ENCODE measurements around the gene CEP63. TPM values are rescaled to one million over a fixed set of nuclear protein-coding genes. Genes with fewer than 3 reads are reported as not detected.
A peak's percentile ranks its signal among the peaks of the same experiment; 100 is the strongest.

Gene CEP63
- total and polyA plus RNA-seq, 4 donors, result 28.0 to 32.7 (median 29.7) TPM

- intact Hi-C loops (cut with DNase I), result loop anchor here (5.0 to 10.0 kb wide), 5 partner anchors 41 to 1296 kb away; no protein-coding TSS in a partner anchor
- DNase-seq, result peak in 1 of 2 donors; percentile 71
- no peaks in the 10 kb centered on the region for H3K4me1 ChIP-seq (ENCODE audit: control insufficient read depth in 1 of 2, insufficient read depth in 2 of 2, low read length in 2 of 2)
Observed at GRCh38 chr3:134601539-134602439, 115.9 kb downstream of the CEP63 start.

GRCh38 chr3:134602440-134602814, 116.6 kb downstream of the CEP63 start:
- 60 to 67% methylated on average over 6 of the region's 6 CpGs for WGBS, 2 donors
- Histone ChIP-seq H3K27ac (ENCODE audit: low read depth in 1 of 2, low read length in 2 of 2) (no peak overlapping the region), H3K27me3 (ENCODE audit: control insufficient read depth in 1 of 2, insufficient read depth in 2 of 2, low read length in 1 of 2) (no peaks in the 10 kb centered on the region), H3K9me3 (ENCODE audit: control insufficient read depth, low read length) (no peaks in the 10 kb centered on the region), H3K4me3 (ENCODE audit: low read length in 2 of 2) (no peak overlapping the region), H3K4me1 (ENCODE audit: control insufficient read depth in 1 of 2, insufficient read depth in 2 of 2, low read length in 2 of 2) (no peaks in the 10 kb centered on the region), H3K36me3 (ENCODE audit: control insufficient read depth in 1 of 2, insufficient read depth in 2 of 2, low read length in 1 of 2) (no peaks in the 10 kb centered on the region)
- intact Hi-C loops (cut with DNase I), result loop anchor here (5.0 to 10.0 kb wide), 5 partner anchors 40 to 1295 kb away; no protein-coding TSS in a partner anchor
- no peak for ATAC-seq (ENCODE audit: low FRiP score)
- DNase-seq, result no peak

More at GRCh38 chr3:134601539-134602439, 115.9 kb downstream of the CEP63 start:
- no peak overlapping the region for H3K27ac ChIP-seq (ENCODE audit: low read depth in 1 of 2, low read length in 2 of 2)
- no peaks in the 10 kb centered on the region for H3K27me3 ChIP-seq (ENCODE audit: control insufficient read depth in 1 of 2, insufficient read depth in 2 of 2, low read length in 1 of 2)
- H3K4me3 ChIP-seq (ENCODE audit: low read length in 2 of 2), result no peak overlapping the region
- no peaks in the 10 kb centered on the region for H3K9me3 ChIP-seq (ENCODE audit: control insufficient read depth, low read length)
- no peaks in the 10 kb centered on the region for H3K36me3 ChIP-seq (ENCODE audit: control insufficient read depth in 1 of 2, insufficient read depth in 2 of 2, low read length in 1 of 2)
- ATAC-seq (ENCODE audit: low FRiP score), result peak; percentile 41
- 49 to 51% methylated on average over 19 of the region's 19 CpGs for WGBS, 2 donors

DNA sequence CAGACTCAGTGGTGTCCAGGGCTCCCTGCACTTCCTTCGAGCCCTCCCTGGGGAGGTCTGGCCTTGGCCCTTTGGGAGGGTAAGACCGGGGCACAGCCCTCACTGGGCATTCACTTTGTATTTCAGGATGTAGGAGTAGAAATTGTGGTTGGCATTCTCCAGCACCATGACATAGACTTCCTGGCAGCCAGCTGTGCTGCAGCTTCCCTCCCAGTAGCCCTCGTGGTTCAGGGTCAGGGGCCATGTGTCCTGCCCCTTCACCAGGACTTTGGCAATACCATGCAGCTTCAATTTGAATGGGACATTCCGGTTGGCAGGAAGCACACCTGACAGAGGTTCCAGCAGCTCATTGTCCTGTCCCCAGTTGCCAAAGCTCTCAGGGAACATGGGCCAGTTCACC, 117.6 kb downstream of the CEP63 start:
- 67 to 72% methylated on average over 4 of the region's 4 CpGs for WGBS, 2 donors
- DNase-seq (no peak), ATAC-seq (ENCODE audit: low FRiP score) (no peak)
- intact Hi-C loops (cut with DNase I), result loop anchor here (5.0 to 10.0 kb wide), 5 partner anchors 39 to 1294 kb away; no protein-coding TSS in a partner anchor
- no peak overlapping the region for H3K4me3 ChIP-seq (ENCODE audit: low read length in 2 of 2)
- no peaks in the 10 kb centered on the region for H3K27me3 ChIP-seq (ENCODE audit: control insufficient read depth in 1 of 2, insufficient read depth in 2 of 2, low read length in 1 of 2)
- no peaks in the 10 kb centered on the region for H3K4me1 ChIP-seq (ENCODE audit: control insufficient read depth in 1 of 2, insufficient read depth in 2 of 2, low read length in 2 of 2)
- H3K27ac ChIP-seq (ENCODE audit: low read depth in 1 of 2, low read length in 2 of 2), result no peak overlapping the region
- no peaks in the 10 kb centered on the region for H3K36me3 ChIP-seq (ENCODE audit: control insufficient read depth in 1 of 2, insufficient read depth in 2 of 2, low read length in 1 of 2)
- H3K9me3 ChIP-seq (ENCODE audit: control insufficient read depth, low read length), result no peaks in the 10 kb centered on the region

DNA sequence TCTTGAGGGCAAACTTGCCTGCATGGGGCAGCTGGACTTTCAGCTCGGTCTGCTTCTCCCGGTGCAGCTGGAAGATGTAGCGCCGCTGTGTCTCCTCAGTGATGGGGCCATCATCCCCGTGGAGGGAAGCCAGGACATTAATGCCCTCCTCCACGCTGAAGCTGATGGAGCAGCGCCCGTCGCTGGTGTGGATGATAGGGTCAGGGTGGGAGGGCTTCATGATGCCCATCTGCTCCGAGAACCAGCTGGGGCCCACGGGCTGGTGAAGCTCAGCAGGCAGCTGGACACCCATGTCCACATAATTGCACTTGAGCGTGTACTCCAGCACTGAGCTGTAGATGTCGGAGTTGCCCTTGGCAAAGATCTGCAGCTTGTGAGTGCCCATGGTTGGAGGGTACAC, 118.1 kb downstream of the CEP63 start:
- no peak overlapping the region for H3K4me3 ChIP-seq (ENCODE audit: low read length in 2 of 2)
- H3K27me3 ChIP-seq (ENCODE audit: control insufficient read depth in 1 of 2, insufficient read depth in 2 of 2, low read length in 1 of 2), result no peaks in the 10 kb centered on the region
- 93 to 95% methylated on average over 13 of the region's 13 CpGs for WGBS, 2 donors
- no peaks in the 10 kb centered on the region for H3K9me3 ChIP-seq (ENCODE audit: control insufficient read depth, low read length)
- no peaks in the 10 kb centered on the region for H3K4me1 ChIP-seq (ENCODE audit: control insufficient read depth in 1 of 2, insufficient read depth in 2 of 2, low read length in 2 of 2)
- H3K36me3 ChIP-seq (ENCODE audit: control insufficient read depth in 1 of 2, insufficient read depth in 2 of 2, low read length in 1 of 2), result no peaks in the 10 kb centered on the region
- no peak for ATAC-seq (ENCODE audit: low FRiP score)
- intact Hi-C loops (cut with DNase I), result loop anchor here (5.0 to 10.0 kb wide), 5 partner anchors 38 to 1293 kb away; no protein-coding TSS in a partner anchor
- no peak for DNase-seq
- no peak overlapping the region for H3K27ac ChIP-seq (ENCODE audit: low read depth in 1 of 2, low read length in 2 of 2)

GRCh38 chr3:134605556-134605955, 119.7 kb downstream of the CEP63 start:
- WGBS, 2 donors, result 86% methylated on average over 6 of the region's 6 CpGs
- H3K9me3 ChIP-seq (ENCODE audit: control insufficient read depth, low read length), result no peaks in the 10 kb centered on the region
- no peak overlapping the region for H3K4me3 ChIP-seq (ENCODE audit: low read length in 2 of 2)
- DNase-seq (peak in 1 of 2 donors; percentile 66), ATAC-seq (ENCODE audit: low FRiP score) (no peak)
- intact Hi-C loops (cut with DNase I), result loop anchor here in 1 of 2 donors (10.0 kb wide), 1 partner anchor 1289 kb away; no protein-coding TSS in a partner anchor
- no peaks in the 10 kb centered on the region for H3K4me1 ChIP-seq (ENCODE audit: control insufficient read depth in 1 of 2, insufficient read depth in 2 of 2, low read length in 2 of 2)
- no peaks in the 10 kb centered on the region for H3K27me3 ChIP-seq (ENCODE audit: control insufficient read depth in 1 of 2, insufficient read depth in 2 of 2, low read length in 1 of 2)
- no peaks in the 10 kb centered on the region for H3K36me3 ChIP-seq (ENCODE audit: control insufficient read depth in 1 of 2, insufficient read depth in 2 of 2, low read length in 1 of 2)
- no peak overlapping the region for H3K27ac ChIP-seq (ENCODE audit: low read depth in 1 of 2, low read length in 2 of 2)

GRCh38 chr3:134606033-134607025, 120.5 kb downstream of the CEP63 start:
- ATAC-seq (ENCODE audit: low FRiP score), result no peak
- Histone ChIP-seq H3K27me3 (ENCODE audit: control insufficient read depth in 1 of 2, insufficient read depth in 2 of 2, low read length in 1 of 2) (no peaks in the 10 kb centered on the region), H3K27ac (ENCODE audit: low read depth in 1 of 2, low read length in 2 of 2) (no peak overlapping the region), H3K4me1 (ENCODE audit: control insufficient read depth in 1 of 2, insufficient read depth in 2 of 2, low read length in 2 of 2) (no peaks in the 10 kb centered on the region), H3K4me3 (ENCODE audit: low read length in 2 of 2) (no peak overlapping the region), H3K9me3 (ENCODE audit: control insufficient read depth, low read length) (no peaks in the 10 kb centered on the region), H3K36me3 (ENCODE audit: control insufficient read depth in 1 of 2, insufficient read depth in 2 of 2, low read length in 1 of 2) (no peaks in the 10 kb centered on the region)
- WGBS, 2 donors, result 57 to 62% methylated on average over 12 of the region's 12 CpGs
- DNase-seq, result peak in 1 of 2 donors; percentile 54
- intact Hi-C loops (cut with DNase I), result loop anchor here in 1 of 2 donors (10.0 kb wide), 1 partner anchor 1288 kb away; no protein-coding TSS in a partner anchor

DNA sequence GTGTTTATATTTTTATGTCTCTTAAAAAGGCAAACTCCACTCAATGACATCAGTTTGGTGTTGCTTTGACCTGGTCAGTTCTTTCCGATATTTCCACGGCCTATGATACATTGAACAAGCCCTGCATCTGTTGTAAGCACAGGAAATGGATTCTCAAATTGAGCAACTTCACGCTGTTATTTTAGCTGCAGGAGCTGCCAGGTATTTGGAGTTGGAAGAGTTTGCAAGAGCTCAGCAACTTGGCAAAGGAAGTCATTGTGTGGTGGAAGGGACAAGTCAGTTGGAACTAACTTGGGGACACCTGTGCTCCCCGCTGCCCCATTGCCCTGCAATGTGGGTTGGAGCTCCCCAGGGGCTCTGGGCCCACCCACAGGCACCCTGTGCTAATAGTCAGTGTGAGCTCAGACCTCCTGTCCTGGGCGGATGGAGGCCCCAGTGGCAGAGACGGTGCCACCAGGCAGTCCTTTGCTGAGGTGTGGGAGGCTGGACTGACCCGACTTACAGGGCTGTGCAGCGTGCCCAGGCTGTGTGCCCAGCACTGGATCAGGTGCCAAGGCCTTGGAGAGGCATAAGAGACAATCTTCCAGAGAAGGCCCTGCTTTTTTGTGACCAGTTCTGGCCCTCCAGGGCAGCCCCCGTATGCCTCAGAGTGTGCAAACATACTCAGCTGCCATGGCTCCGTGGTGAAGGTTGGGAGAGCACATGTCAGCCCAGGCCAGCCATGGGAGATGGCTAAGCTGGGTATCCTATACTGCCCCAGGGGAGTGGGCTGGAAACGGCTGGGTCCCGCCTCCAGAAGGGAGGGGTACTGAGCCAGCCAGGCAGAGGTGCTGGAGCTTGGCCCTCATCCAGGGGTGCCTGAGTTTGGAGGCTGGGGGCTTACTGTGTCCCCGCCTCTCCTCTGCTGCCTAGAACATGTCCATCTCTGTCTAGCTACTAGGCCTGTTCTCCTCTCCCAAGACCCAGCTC, 121.5 kb downstream of the CEP63 start:
- no peak overlapping the region for H3K27ac ChIP-seq (ENCODE audit: low read depth in 1 of 2, low read length in 2 of 2)
- no peaks in the 10 kb centered on the region for H3K36me3 ChIP-seq (ENCODE audit: control insufficient read depth in 1 of 2, insufficient read depth in 2 of 2, low read length in 1 of 2)
- intact Hi-C loops (cut with DNase I), result loop anchor here in 1 of 2 donors (10.0 kb wide), 1 partner anchor 1287 kb away; no protein-coding TSS in a partner anchor
- H3K9me3 ChIP-seq (ENCODE audit: control insufficient read depth, low read length), result no peaks in the 10 kb centered on the region
- no peaks in the 10 kb centered on the region for H3K4me1 ChIP-seq (ENCODE audit: control insufficient read depth in 1 of 2, insufficient read depth in 2 of 2, low read length in 2 of 2)
- no peaks in the 10 kb centered on the region for H3K27me3 ChIP-seq (ENCODE audit: control insufficient read depth in 1 of 2, insufficient read depth in 2 of 2, low read length in 1 of 2)
- ATAC-seq (ENCODE audit: low FRiP score) (peak; percentile 3), DNase-seq (no peak)
- 73 to 78% methylated on average over 12 to 13 of the region's 13 CpGs for WGBS, 2 donors
- no peak overlapping the region for H3K4me3 ChIP-seq (ENCODE audit: low read length in 2 of 2)

All from aorta (tissue), 5 donors.